VCaP (cell line): ENCODE measurements around the gene SH3PXD2A.

Experiments
- H3K27ac ChIP-seq: fragments of 450-650 bp; 2 replicates; pipeline ENCODE4 v1.5.1; 2017
- TF ChIP-seq, protein P1 (sequence below): fragments of 450-650 bp; conservative IDR thresholded peaks from 2 replicates; pipeline ENCODE4 v1.5.1; 2017; ENCODE audit warnings: mild to moderate bottlenecking, moderate library complexity

Gene SH3PXD2A

DNA sequence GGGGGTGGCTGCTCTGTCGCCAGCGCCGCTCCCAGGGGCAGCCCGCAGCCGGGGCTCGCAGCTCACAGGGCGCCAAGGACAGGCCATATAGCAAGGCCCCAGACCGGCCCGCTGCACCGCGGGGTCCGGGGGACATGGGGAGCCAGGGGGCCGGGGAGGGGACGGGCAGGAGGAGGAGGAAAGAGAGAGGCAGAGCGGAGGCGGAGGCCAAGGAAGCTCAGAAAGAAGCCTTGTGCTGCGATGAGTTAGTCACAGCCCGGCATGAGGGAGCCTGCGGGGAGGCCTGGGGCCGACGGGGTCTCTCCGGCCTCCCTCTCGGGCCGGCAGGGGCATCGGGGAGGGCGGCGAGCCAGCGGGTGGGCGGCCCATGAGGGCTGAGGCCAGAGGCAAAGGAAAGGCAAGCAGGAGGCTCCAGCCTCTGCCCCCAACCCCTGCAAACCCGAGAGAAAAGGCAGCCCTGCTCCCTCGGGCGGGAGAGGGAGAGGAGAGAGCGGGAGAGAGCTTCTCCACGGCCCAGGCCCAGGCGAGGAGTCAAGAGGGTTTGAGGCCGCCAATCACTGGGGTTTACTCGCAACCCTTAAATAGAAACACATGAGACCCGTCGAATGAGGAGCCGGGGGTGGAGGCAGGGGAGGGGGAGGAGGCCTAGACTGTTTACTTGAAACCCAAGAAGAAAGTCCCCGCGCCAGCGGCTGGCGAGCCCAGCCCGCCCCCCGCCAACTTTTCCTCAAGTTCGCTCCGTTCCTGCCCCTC is 194.0 kb downstream of the SH3PXD2A start:
- no peak overlapping the region for H3K27ac ChIP-seq

DNA sequence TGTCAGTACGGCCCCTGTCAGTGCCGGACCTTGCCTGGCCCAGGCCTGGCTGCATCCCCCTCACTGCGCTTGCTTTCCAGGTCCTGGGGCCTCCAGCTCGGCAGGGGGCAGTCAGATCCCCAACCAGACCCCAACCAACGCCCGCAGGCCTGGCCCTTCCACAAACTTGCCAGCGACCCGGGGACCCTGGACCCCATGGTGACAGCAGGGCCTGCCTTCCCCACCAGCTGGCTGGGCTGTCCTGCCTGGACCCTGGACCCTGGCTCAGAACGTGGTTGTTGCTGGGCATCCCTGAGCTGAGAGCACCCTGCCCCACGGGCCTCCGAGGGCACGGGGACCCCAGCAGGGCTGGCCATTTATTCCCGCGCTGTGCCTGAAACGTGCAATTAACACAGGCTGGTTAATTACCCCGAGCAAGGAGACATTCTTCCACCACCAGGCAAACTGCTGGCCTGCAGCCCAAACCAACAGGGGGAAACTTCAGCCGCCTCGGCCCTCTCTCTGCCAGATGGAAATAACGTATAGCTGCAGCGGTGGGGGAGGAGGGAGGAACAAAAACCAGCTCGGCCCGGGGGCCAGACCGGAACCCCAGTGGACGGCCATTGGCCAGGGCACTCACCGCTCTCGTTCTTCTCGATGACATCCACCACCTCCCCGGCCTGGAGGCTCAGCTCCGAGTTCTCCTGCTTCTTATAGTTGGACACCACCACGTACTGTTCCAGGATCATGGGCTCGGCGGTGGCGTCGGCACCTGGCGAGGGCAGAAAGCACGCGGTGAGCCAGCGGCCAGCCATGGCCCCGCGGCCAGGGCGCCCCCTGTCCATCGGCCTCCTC is 194.8 kb downstream of the SH3PXD2A start:
- TF ChIP-seq, protein P1, sequence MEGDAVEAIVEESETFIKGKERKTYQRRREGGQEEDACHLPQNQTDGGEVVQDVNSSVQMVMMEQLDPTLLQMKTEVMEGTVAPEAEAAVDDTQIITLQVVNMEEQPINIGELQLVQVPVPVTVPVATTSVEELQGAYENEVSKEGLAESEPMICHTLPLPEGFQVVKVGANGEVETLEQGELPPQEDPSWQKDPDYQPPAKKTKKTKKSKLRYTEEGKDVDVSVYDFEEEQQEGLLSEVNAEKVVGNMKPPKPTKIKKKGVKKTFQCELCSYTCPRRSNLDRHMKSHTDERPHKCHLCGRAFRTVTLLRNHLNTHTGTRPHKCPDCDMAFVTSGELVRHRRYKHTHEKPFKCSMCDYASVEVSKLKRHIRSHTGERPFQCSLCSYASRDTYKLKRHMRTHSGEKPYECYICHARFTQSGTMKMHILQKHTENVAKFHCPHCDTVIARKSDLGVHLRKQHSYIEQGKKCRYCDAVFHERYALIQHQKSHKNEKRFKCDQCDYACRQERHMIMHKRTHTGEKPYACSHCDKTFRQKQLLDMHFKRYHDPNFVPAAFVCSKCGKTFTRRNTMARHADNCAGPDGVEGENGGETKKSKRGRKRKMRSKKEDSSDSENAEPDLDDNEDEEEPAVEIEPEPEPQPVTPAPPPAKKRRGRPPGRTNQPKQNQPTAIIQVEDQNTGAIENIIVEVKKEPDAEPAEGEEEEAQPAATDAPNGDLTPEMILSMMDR: no peak
- H3K27ac ChIP-seq: no peak overlapping the region

More for the DNA sequence above, 194.0 kb downstream of the SH3PXD2A start:
- TF ChIP-seq, protein P1: no peak

DNA sequence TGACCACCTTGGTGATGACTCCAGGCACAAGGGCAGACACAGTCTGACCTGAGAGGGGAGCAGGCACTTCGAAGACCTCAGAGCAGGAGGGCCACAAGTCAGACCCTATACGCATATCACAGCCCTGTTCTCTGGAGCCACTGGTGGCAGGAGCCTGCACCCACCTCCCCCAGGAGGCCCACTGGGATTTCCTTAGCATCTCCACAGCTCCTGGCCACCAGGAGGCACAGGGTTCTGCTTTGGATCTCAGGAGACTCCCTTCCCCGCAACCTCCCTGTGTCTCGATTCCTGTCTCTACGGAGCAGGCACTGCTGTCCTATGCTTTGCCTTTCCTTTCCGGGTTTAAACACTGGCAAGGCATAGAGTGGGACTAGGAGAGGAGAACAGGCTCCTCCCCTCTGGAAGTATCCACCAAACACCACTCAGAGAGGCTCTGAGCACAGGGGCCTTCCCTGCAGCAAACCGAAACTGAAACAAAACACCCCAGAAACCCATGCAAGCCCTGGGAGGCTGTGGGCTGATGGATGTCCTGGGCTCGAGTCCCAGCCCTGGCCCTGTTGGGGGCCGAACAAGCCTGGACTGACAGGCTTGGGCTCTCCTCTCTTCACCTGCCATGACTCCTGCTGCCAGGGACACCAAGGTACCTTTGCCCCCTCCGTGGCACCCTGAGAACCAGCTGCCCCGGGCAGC is 195.6 kb downstream of the SH3PXD2A start:
- TF ChIP-seq, protein P1: no peak
- no peak overlapping the region for H3K27ac ChIP-seq

DNA sequence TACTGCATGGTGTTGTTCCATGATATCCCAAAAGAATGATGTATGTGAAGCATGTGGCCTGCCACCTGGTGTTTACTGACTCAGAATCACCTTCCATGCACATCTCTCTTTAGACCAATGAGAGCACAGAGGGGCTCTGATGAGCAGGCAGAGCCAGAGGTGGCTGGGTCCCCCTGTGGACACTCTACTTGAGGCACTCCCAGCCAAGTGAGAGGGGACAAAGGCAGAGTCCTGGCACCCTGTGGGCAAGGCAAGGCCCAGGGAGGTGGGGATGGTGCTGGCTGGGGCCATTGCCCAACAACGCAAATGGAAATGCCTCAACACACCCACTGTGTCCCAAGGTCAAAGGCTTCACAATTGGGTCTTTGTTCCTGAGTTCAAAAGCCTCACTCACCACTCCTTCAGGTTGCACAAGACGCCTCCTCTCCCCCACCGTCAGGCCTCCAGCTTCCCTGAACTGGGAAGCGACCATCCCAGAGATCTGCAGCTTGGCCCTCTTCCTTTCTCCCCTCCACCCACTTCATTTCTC is 197.3 kb downstream of the SH3PXD2A start:
- H3K27ac ChIP-seq: no peak overlapping the region
- TF ChIP-seq, protein P1: no peak

DNA sequence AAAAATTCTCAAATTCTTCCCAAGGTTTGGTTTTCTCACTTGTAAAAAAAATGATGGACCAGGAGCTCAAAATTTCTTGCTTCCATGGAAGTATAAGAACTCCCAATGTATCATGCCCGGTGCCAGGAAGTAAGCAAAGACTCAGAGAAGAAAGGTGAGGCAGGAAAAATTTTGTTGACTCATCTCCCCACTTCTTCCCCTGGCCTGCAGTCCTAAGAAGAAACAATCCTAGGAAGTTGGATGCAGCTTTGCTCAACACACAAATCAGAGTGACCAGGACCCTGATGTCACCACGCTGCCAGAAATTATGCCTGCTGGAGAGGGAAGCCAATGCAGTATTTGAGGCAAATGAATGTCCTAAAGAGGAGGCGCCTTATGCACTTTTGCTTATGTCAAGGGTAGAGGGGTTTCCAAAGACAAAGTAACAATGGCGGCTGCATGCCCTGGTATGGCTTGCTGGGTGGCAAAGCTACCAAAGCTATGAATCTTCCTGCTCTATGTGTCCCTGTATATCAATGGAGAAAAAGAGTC is 198.2 kb downstream of the SH3PXD2A start:
- H3K27ac ChIP-seq: no peak overlapping the region
- TF ChIP-seq, protein P1: no peak

DNA sequence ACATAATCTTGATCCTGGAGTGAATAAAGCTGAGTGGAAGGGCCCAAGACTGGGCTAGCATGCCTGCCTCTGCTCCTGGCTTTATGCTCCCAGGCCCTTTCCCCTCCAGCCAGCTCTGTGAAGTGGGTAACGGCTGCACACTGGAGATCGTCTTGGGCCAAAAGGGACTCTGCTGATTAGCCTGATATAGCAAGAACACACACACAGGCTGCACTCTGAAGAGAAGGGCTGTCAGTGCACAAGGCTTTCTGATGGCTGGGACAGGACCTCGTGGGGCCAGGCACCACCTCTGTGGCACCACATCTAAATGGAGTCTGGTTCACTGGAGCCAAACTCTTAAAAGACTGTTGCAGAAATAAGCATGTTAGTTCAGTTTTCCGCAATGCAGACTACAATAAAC is 200.5 kb downstream of the SH3PXD2A start:
- no peak overlapping the region for H3K27ac ChIP-seq
- TF ChIP-seq, protein P1: no peak
